HG03575 (cell line): ENCODE measurements around the gene SCD.
A peak's percentile ranks its signal among the peaks of the same experiment; 100 is the strongest.
"Not testable (repeated sequence)": the region's sequence is repeated elsewhere in the genome, so short reads cannot be mapped to it uniquely, and the experiment has no call there.

Source experiments
- ATAC-seq: cut with Tn5 transposase; IDR thresholded peaks from one replicate; pipeline ENCODE4 v1.9.1; 2021; ENCODE audit not compliant: unreplicated experiment, insufficient number of reproducible peaks, low FRiP score; ENCODE audit errors: extremely low read depth

Gene SCD

DNA sequence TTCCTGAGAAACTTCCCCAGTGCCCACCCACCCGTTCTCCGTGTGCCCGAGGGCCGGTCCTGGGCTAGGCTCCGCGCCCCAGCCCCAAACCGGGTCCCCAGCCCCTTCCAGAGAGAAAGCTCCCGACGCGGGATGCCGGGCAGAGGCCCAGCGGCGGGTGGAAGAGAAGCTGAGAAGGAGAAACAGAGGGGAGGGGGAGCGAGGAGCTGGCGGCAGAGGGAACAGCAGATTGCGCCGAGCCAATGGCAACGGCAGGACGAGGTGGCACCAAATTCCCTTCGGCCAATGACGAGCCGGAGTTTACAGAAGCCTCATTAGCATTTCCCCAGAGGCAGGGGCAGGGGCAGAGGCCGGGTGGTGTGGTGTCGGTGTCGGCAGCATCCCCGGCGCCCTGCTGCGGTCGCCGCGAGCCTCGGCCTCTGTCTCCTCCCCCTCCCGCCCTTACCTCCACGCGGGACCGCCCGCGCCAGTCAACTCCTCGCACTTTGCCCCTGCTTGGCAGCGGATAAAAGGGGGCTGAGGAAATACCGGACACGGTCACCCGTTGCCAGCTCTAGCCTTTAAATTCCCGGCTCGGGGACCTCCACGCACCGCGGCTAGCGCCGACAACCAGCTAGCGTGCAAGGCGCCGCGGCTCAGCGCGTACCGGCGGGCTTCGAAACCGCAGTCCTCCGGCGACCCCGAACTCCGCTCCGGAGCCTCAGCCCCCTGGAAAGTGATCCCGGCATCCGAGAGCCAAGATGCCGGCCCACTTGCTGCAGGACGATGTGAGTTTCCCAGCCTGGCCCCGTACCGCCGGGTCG lies at the start of gene SCD:
SCD (plus strand) TSS at position 469 of the 803 bp plus-strand sequence; CDS start at position 741, 272 bp downstream.
- ATAC-seq, result peak; percentile 70

DNA sequence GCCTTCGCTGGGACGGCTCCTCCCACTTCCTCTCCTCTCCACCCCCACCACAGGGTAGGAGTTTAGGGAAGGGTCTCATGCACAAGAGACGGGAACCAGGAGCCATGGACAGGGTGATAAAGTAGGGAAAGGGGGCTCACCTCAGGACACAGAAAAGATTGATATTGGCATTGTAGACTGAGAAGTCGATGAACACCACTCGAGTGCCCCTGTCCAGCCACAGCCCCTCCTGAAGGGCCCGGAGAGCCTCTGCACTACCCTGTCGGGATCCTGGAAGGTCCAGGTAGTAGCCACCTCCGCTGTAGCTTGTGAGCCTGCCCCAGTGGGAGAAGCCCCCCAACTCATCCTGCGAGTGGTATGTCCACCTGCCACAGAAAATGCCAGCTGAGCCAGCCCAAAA lies 49.8 kb upstream of the SCD start:
- ATAC-seq, result no peak

DNA sequence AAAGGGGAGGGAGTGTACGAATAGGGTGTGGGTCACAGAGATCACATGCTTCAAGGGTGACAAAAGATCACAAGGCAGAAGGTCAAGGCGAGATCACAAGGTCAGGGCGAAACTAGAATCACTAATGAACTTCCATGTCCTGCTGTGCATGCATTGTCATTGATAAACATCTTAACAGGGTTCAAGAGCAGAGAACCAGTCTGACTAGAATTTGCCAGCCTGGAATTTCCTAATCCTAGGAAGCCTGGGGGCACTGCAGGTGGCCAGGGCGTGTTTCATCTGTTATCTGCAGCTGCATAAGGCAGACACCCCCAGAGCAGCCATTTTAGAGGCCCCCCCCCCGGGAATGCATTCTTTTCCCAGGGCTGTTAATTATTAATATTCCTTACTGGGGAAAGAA lies 45.9 kb upstream of the SCD start:
- ATAC-seq, result not testable (repeated sequence)

DNA sequence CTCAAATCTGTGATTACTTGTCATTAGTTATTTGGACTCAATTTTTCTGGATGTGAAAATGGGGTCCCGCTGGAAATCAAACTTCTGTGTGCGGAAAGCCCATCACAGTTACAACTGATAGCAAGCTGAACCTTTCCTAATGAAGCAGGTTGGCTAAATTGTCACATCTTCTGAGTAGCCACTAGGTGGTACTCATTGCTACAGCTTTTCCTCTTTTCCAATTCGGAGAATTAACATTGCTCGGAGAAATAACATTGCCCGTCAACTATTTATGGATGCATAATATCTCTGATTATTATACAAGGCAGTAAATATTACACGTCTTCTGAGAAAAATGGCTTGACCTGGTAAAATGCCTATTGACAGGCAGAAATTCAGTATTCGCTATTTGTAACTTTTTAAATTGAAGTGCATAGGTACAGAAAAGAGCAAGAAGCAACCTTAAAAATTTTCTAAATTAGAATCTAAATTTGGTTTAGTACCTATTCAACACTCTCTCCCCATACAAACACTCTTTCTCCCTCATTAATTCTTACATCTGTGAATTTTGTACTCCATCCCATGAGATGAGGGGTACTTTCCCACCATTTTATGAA lies 43.2 kb upstream of the SCD start:
- ATAC-seq, result no peak

DNA sequence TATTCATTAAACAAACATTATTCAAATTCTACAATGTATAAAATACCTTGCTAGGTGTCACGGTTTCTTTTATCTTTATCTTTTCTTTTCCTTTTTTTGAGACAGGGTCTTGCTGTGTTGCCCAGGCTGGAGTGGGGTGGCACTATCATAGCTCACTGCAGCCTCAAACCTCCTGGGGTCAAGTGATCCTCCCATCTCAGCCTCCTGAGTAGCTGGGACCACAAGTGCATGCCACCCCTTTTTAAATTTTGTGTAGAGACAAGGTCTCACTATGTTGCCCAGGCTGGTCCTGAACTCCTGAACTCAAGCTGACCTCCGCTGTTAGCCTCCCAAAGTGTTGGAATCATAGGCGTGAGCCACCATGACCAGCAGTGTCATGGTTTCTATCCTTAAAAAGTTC lies 42.6 kb upstream of the SCD start:
- no peak for ATAC-seq

DNA sequence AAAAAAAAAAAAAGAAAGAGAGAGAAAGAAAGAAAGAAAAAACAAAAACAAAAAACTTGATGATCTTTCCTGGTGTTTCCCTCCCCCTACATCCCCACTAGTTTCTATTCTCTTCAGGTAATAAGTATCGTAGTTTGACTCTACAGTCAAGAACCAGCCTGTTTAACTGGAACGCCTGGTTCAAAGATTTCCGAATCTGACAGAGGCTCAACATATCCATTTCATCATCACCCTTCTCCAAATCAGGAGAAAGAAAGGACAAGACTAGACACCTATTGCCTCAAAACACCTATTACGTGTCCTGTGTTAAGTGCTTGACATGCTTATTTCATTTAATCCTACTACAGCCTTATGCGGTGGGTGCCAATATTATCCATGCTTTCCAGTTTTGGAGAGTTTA lies 40.2 kb upstream of the SCD start:
- no peak for ATAC-seq

DNA sequence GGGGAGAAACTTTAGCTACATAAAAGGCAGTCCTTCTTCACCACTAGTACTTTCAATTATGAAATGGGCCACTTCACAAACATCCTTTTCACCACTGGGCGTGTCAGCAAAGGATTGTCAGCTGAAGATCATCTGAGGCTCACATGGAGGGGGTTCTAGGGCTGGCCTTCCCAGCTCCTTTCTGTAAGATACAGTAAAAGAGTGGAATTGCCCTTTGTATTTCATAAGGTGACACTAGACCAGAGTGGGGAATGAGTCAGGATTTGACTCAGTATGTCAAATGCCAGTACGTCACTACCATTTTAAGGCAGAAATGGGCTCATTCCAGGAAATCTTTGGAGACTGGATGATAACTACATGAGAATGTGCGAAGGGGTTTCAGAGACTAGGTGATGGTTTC lies 39.3 kb upstream of the SCD start:
- ATAC-seq, result no peak

DNA sequence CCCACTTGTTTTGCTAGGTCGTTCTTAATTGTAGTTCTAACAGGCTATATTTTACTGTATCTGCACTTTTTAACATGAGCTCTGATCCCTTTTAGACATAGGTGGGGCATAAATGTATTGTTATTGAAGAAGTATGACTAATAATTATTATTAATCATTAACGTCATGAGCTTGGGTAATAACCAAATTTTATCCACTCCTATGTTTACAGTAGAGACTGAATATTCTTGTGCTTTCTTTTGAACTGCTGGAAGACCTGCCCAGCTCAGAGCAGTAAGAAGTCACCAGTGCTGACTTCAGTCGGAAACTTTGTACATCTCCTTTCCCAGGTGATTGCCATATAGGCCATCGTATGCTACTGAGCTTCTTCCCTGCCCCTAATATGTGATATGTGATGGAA lies 35.7 kb upstream of the SCD start:
- ATAC-seq, result no peak

DNA sequence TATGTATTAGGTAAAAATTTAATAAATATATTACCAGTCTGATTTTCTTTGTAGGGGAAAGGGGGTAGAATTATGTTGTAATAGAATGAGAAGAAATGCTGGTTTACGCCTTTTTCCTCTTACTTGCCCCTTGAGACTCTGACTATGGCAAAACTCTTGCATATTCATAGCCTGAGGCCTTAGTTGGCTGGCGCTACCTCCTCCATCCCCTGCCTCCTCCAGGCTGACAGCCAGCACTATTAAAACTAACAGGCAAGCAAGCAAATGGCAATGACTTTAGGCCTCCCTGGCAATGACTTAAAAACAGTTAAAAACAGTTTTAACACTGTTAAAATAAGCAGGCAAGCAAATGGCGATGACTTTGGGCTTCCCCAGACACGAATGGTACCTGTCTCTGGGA lies 31.4 kb upstream of the SCD start:
- no peak for ATAC-seq

DNA sequence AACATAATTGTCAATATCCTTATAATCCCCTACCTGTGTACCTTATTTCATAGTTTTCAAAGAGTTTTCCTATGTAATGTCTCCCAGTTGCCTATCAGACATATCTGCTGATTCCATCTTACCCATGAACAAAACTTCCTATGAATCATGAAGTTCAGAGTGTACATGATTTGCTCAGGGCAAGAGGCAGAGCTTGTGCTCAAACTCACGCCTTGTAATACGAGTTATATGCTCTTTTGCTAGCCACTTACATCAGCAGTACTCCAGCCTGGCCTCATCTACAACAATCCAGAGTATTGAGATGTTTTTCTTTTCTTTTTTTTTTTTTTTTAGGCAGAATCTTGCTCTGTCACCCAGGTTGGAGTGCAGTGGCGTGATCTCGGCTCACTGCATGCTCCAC lies 28.8 kb upstream of the SCD start:
- ATAC-seq, result no peak

DNA sequence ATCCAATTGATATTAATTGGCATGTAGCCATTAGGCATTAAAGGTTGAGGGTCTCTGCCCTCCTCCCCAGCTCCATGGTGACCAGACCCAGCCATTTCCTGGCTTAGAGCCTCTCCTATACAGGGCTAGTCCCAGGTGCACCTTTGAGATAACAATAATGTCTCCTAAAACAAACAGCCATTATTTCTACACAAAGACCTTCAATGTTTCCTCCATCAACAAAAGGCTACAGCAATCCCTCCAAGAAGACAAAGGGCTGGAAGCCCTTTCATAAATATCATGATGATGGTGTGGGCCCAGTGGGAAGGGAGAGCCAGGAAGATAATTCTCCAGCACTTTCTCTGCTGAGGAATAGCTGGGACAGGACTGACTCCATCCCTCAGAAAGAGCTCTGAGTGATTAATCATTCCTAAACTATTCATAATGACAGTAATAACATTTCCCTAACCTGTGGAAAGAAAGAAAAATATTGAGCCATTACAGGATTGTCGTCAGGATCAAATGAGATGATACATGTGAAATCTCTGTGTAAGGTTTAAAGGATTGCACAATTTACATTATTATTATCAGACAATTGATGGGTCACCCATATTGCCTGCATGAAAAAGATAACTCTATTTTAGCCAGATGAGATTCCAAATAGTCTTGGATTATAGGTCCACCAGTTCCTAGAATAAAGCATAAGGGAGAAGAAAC lies 27.2 kb upstream of the SCD start:
- ATAC-seq, result no peak

DNA sequence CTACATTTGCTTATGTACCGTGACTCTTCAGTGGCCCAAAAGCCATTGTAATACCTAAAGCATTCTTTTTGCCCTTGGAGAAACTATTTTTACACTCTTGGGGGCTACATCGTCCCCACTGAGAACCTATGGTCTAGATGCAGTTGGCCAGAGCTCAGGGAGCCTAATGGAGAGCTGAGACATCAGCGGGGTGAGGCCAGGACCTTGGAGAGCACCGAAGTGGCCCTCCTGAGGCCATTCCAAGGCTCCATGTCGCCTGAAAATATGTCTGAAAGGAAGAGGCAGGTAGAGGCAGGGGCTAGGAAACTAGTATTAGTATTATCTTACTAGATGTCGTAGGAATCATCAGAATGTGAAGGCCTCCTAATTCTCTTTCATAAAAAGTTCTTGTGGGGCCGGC lies 21.9 kb upstream of the SCD start:
- no peak for ATAC-seq

DNA sequence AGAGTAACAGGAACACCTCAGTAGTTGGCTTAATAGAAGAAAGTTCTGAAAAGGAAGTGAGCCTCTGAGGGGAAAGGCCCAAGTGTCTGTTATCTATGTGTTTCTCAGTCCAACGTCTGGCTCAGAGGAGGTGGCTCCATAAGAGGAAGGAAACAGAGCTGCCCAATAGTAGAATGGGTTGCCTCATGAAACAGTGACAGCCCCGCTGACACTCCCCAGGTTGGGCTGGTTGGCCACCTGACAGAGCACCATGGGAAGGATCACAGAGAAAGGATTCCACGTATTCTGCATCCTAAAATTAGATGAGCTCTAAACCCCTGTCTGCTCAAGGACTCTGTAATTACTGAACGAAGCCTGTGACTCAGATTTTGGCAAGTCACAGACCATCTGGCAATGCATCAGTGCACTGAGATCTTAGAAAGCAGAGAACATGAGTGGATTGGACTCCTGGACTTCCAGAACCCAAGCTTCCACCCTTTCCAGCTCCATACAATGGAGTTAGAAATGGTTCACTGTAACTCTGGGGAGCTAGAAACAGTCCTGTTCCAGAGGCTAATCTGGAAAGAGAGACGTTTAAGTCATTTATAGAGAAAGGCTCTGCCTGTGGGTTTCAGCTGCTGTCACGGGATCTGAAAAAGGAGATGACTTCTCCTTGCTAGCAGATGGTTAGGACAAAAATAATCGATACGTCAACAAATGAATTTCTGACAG lies 19.9 kb upstream of the SCD start:
- peak; percentile 82 for ATAC-seq

DNA sequence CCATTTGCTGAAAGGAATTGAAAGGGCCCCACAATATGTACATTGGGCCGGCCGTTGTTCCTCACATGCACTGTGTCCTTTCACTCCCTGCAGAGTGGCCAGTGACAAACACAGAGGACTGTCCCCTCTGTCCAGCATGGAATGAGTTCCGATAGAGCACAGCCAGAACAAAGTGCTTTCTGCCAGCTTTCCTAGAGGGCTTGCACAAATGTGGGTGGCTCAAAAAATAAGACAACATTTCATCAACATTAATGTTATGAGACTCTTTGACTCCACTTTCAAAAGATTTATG lies 19.4 kb upstream of the SCD start:
- ATAC-seq, result no peak

DNA sequence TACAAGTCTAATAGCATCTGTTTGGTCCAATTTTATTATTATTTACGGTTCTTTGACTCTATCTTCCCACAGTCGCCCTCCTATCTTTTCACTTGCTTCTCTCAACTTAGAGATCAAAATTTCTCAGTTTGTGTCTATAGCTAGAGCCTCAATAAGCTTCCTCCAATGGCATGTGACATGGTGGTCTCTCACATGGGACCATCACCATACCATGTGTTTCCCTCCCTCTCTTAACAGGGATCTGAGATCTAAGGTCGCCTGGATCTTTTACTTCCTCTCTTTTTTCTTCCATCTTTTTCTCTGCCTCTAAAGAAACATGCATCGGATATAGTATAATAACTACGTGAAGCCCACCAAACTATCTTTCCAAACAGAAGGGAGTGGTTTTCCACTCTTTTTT lies 18.8 kb upstream of the SCD start:
- ATAC-seq, result no peak

DNA sequence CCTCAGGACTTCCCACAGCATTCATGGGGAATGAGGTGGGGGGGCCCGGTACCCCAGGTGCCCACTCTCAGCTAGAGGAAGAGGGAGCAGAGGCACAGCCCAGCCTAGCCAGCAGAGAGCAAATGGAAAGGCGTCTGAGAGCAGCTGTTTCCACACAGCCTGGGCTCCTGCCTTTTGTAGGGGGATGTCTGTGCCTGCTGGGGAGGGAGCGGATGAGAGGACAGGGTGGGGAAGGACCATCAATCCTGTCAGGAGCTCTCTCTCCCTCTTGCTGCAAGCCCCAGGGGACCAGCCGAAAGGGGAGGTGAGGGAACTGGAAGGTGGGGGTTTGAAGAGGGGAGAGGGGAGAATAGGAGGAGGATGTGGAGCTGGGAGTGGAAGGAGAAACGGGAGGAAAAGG lies 17.0 kb upstream of the SCD start, which contains the start of gene PKD2L1:
PKD2L1 (minus strand) TSS at position 150 of the 400 bp plus-strand sequence; CDS start at position 25, 125 bp downstream.
- no peak for ATAC-seq

DNA sequence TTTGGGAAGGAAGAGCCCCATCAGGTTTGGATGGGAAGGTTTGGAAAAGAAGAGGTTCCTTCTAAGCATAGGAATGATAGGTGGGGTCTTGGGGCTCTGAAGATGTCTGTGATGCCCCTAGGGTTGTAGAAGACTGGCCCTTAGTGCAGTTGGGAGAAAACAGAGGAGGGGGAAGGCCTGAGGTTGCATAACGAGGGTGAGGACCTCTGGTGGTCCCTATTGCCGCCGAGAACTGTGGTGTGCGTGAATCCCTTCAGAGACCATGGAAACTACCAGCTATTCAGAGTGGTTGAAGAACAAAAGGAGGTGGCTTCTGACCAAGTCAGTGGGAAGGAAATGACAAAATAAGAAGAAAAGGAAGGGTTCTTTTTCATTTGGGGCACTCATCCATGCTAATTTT lies 13.9 kb upstream of the SCD start:
- ATAC-seq, result no peak

DNA sequence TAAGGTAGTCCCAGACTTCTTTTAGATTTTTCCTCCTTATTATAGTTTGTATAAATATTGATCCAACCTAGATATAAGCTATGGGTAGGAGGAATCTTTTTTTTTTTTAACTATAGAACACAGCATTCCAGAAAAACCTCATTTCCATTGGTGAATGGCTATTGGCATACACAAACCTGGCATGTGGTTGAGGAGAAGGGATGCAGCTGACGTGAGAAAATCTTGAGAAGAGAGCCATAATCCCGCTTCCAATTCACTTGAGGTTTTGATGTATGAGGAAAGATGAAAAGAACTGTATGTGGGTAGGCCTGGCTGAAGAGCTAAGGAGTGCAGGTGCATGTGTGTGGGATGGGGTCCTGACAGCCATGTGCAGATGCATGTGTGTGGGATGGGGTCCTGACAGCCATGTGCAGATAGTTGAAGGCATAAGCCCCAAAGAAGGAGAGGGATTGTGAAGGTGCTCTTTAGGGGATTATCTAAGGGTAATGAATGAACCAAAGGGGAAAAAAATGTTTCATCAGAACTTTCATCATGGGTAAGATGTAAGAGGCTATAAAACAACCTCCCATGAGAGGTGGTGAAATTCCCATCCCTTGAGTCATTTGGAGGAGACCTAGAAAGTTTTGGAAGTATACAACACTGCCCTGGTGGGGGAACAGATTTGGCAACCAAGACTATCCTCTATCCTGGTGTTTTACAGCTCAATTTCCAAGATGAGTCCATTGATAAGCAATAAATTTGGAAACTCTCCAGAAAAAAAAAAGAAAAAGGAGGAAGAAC lies 13.2 kb upstream of the SCD start:
- no peak for ATAC-seq

DNA sequence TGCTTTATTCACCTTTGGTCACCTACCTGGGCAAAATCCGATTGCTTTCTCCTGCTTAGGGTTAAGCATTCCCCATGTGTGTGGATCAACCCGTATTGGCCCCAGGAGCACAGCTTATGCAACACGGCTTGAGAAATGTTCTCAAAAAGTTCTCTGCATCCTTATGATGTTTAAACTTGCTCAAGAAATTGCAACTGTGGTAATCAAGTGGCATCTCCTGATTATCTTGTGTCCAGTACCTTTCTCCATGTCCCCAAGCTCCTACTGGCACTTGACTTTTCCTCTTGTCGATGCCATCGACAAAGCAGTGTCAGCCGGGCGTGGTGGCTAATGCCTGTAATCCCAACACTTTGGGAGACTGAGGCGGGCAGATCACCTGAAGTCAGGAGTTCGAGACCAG lies 12.3 kb upstream of the SCD start:
- ATAC-seq, result no peak
